KMS-11 (cell line): Measurements from ENCODE around the gene SCAP.

Experiments
- H2AFZ ChIP-seq: fragments of 200-600 bp; sonication (generic); 2 replicates; pipeline ENCODE4 v1.6.1; 2016; ENCODE audit warnings: antibody characterized with exemption, mixed run types, low read depth
- H3K27ac ChIP-seq: fragments of 200-600 bp; sonication (generic); 2 replicates; pipeline ENCODE4 v1.6.1; 2016; ENCODE audit warnings: mild to moderate bottlenecking, mixed run types
- H3K27me3 ChIP-seq: fragments of 200-600 bp; sonication (generic); 2 replicates; pipeline ENCODE4 v1.6.1; 2017; ENCODE audit warnings: mild to moderate bottlenecking, low read depth, mixed run types, moderate library complexity; ENCODE audit not compliant: insufficient read depth
- H3K36me3 ChIP-seq: fragments of 200-600 bp; sonication (generic); 2 replicates; pipeline ENCODE4 v1.6.1; 2017; ENCODE audit warnings: mild to moderate bottlenecking, mixed run types; ENCODE audit not compliant: insufficient read depth
- H3K4me1 ChIP-seq: fragments of 200-600 bp; sonication (generic); 2 replicates; pipeline ENCODE4 v1.6.1; 2016; ENCODE audit warnings: mild to moderate bottlenecking, low read depth, mixed run types; ENCODE audit not compliant: poor library complexity, severe bottlenecking
- H3K4me2 ChIP-seq: fragments of 200-600 bp; sonication (generic); 2 replicates; pipeline ENCODE4 v1.7.0; 2016; ENCODE audit warnings: mild to moderate bottlenecking, mixed run types
- H3K4me3 ChIP-seq: fragments of 200-600 bp; sonication (generic); IDR thresholded peaks from 2 replicates; pipeline ENCODE4 v1.6.1; 2017; ENCODE audit warnings: low read depth, low read length, mixed read lengths; ENCODE audit not compliant: insufficient read depth
- H3K79me2 ChIP-seq: fragments of 200-600 bp; sonication (generic); 2 replicates; pipeline ENCODE4 v1.6.1; 2016; ENCODE audit warnings: low read depth, mixed run types; ENCODE audit not compliant: insufficient read depth
- H3K9ac ChIP-seq: fragments of 200-600 bp; sonication (generic); 2 replicates; pipeline ENCODE4 v1.6.1; 2016; ENCODE audit warnings: mild to moderate bottlenecking, mixed run types
- H4K20me1 ChIP-seq: fragments of 200-600 bp; sonication (generic); 2 replicates; pipeline ENCODE4 v1.6.1; 2016; ENCODE audit warnings: mild to moderate bottlenecking, mixed run types; ENCODE audit not compliant: insufficient read depth
- TF ChIP-seq, protein P1 (sequence below): fragments of 200-600 bp; sonication (generic); conservative IDR thresholded peaks from 2 replicates; pipeline ENCODE4 v1.6.1; 2017; ENCODE audit warnings: low read depth, mild to moderate bottlenecking, antibody characterized with exemption, low read length, moderate library complexity, mixed read lengths

SCAP gene

DNA sequence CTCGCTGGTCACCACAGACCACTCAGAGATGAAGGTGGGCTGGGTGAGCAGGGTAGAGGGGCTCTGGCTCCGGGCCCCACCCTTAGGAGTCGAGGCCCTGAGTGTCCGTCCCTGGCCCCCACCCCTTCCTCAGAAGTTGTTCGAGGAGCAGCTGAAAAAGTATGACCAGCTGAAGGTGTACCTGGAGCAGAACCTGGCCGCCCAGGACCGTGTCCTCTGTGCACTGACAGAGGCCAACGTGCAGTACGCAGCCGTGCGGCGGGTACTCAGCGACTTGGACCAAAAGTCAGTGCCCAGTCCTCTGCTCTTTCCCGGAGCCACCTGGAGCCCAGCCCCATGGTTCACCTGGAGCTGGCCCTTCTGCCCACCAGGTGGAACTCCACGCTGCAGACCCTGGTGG is 66.5 kb downstream of the SCAP start:
- no peak overlapping the region for H3K27ac ChIP-seq
- H2AFZ ChIP-seq: no peak overlapping the region
- H3K4me1 ChIP-seq: no peaks in the 10 kb centered on the region
- no peak overlapping the region for H3K9ac ChIP-seq
- no peaks in the 10 kb centered on the region for H4K20me1 ChIP-seq
- H3K27me3 ChIP-seq: no peaks in the 10 kb centered on the region
- H3K79me2 ChIP-seq: no peaks in the 10 kb centered on the region
- H3K4me3 ChIP-seq: no peak overlapping the region
- no peaks in the 10 kb centered on the region for H3K36me3 ChIP-seq
- no peak overlapping the region for H3K4me2 ChIP-seq
- TF ChIP-seq, protein P1, sequence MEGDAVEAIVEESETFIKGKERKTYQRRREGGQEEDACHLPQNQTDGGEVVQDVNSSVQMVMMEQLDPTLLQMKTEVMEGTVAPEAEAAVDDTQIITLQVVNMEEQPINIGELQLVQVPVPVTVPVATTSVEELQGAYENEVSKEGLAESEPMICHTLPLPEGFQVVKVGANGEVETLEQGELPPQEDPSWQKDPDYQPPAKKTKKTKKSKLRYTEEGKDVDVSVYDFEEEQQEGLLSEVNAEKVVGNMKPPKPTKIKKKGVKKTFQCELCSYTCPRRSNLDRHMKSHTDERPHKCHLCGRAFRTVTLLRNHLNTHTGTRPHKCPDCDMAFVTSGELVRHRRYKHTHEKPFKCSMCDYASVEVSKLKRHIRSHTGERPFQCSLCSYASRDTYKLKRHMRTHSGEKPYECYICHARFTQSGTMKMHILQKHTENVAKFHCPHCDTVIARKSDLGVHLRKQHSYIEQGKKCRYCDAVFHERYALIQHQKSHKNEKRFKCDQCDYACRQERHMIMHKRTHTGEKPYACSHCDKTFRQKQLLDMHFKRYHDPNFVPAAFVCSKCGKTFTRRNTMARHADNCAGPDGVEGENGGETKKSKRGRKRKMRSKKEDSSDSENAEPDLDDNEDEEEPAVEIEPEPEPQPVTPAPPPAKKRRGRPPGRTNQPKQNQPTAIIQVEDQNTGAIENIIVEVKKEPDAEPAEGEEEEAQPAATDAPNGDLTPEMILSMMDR: no peak

DNA sequence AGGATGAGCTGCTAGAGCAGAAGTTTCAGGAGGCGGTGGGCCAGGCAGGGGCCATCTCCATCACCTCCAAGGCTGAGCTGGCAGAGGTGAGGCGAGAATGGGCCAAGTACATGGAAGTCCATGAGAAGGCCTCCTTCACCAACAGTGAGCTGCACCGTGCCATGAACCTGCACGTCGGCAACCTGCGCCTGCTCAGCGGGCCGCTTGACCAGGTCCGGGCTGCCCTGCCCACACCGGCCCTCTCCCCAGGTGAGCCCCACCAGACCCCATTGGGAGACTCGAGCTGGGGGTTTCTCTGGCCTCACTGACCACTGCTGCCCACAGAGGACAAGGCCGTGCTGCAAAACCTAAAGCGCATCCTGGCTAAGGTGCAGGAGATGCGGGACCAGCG is 66.9 kb downstream of the SCAP start:
- no peak overlapping the region for H3K9ac ChIP-seq
- H3K27me3 ChIP-seq: no peaks in the 10 kb centered on the region
- no peak overlapping the region for H3K4me3 ChIP-seq
- no peaks in the 10 kb centered on the region for H3K36me3 ChIP-seq
- no peak overlapping the region for H3K27ac ChIP-seq
- TF ChIP-seq, protein P1: no peak
- H3K4me1 ChIP-seq: no peaks in the 10 kb centered on the region
- no peaks in the 10 kb centered on the region for H4K20me1 ChIP-seq
- no peak overlapping the region for H3K4me2 ChIP-seq
- H3K79me2 ChIP-seq: no peaks in the 10 kb centered on the region
- H2AFZ ChIP-seq: no peak overlapping the region

- TF ChIP-seq, protein P1: no peak
- no peaks in the 10 kb centered on the region for H3K79me2 ChIP-seq
- H3K27ac ChIP-seq: no peak overlapping the region
- no peak overlapping the region for H3K4me3 ChIP-seq
- no peaks in the 10 kb centered on the region for H4K20me1 ChIP-seq
- no peak overlapping the region for H2AFZ ChIP-seq
- H3K4me2 ChIP-seq: no peak overlapping the region
- no peaks in the 10 kb centered on the region for H3K27me3 ChIP-seq
- no peak overlapping the region for H3K9ac ChIP-seq
- H3K36me3 ChIP-seq: no peaks in the 10 kb centered on the region
- no peaks in the 10 kb centered on the region for H3K4me1 ChIP-seq
Observed at GRCh38 chr3:47407896-47408838, 67.6 kb downstream of the SCAP start.

GRCh38 chr3:47407237-47407636 is 68.5 kb downstream of the SCAP start:
- no peaks in the 10 kb centered on the region for H3K4me1 ChIP-seq
- TF ChIP-seq, protein P1: no peak
- H3K36me3 ChIP-seq: no peaks in the 10 kb centered on the region
- no peaks in the 10 kb centered on the region for H4K20me1 ChIP-seq
- no peak overlapping the region for H3K4me3 ChIP-seq
- H2AFZ ChIP-seq: no peak overlapping the region
- no peaks in the 10 kb centered on the region for H3K79me2 ChIP-seq
- H3K4me2 ChIP-seq: no peak overlapping the region
- no peaks in the 10 kb centered on the region for H3K27me3 ChIP-seq
- H3K9ac ChIP-seq: no peak overlapping the region
- H3K27ac ChIP-seq: no peak overlapping the region
